Endometrial microvascular endothelial cells (primary cell): ENCODE data around the gene TRIM6. TPM values are rescaled to one million over a fixed set of nuclear protein-coding genes. Genes with fewer than 3 reads are reported as not detected.
"Not testable (repeated sequence)": the region's sequence is repeated elsewhere in the genome, so short reads cannot be mapped to it uniquely, and the experiment has no call there.

Experiments used
- in situ Hi-C: cut with HindIII; loops from 2 replicates; pipeline ENCODE4 v1.10.0; 2017; ENCODE audit warnings: low sequenced_read_pairs, low pct_unique_long_range_greater_than_20kb; ENCODE audit errors: inconsistent ontology term
- total RNA-seq: library from RNA; depleted of rRNA; stranded (reverse); fragments of >200 nt; gene quantifications from one replicate; pipeline ENCODE4 v1.2.3, GENCODE V29; 2015; ENCODE audit errors: inconsistent ontology term

The TRIM6 gene
- total RNA-seq, 1 donor from 2014 or later = 9.7 TPM

DNA sequence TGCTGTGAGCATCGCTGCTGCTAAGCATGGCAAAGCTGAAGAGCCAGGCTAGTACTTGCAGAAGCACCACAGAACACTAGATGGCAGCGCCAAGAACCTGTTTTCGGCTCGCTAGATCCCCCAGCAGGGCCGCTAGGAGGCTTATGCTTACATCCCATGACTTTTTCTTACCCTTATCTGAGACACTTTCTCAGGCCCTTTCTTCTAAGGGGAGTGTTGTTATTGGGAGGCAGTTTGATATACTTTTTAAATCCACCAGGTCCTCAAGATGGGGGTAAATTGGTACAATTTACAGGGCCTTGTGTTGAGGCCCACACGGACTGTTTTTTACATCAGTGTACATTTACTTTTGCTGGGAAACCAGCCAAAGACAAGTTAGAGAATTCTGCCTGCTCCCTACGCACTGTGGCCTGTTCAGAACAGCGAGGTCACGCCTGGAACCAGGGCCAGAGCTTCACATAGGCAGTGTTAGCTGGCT is 4.0 kb downstream of the TRIM6 start:
- in situ Hi-C loops = no loop called here

DNA sequence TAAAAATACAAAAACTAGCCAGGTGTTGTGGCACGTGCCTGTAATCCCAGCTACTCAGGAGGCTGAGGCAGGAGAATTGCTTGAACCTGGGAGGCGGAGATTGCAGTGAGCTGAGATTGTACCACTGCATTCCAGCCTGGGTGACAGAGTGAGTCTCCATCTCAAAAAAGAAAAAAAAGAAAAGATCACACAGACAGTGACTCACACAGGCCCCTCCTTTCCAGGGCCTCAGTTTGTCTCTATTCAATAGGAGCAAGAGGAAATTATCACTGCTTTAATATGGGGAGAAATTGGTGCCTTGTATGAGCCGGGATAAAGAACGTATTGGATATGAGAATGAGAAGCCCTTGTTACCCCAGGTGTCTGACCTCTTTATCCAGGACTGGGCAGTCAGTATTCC is 6.4 kb downstream of the TRIM6 start:
- in situ Hi-C loops = not testable (repeated sequence)

- in situ Hi-C loops = no loop called here
Observed at GRCh38 chr11:5603326-5603725, 6.9 kb downstream of the TRIM6 start.

- in situ Hi-C loops = no loop called here
Observed at GRCh38 chr11:5604896-5605295, 8.5 kb downstream of the TRIM6 start.

DNA sequence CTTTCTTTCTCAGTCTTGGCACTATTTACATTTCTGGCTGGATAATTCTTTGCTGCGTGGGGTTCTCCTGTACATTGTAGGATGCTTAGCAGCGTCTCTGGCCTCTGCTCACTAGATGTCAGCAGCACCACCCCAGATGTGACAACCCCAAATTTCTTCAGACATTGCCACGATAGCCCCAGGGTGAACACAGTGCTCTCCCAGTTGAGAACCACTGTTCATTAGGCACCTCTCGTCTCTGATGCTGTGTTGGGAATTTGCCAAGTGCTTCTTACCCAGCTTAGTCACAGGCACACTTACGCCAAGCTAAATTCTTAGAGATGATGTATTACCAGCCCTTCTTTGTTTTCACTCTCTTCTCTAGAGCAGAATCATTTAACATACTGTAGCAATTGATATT is 9.4 kb downstream of the TRIM6 start:
- in situ Hi-C loops = no loop called here

DNA sequence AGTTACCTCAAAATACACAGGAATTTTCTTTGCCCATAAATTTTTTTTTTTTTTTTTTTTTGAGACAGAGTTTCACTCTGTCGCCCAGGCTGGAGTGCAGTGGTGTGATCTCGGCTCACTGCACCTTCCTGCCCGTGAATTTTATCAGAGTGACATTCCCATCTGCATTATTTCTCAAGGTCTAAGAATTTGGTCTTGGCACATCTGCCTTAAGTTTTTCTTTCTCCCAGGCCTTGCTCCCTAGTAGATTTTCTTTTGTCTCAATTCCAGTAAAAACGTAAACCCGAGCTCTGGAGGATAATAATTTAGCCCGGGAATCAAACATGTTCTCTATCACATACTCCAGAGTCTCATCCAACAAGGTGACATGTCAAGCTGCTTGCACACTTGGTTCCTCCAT is 12.4 kb downstream of the TRIM6 start:
- in situ Hi-C loops = no loop called here

DNA sequence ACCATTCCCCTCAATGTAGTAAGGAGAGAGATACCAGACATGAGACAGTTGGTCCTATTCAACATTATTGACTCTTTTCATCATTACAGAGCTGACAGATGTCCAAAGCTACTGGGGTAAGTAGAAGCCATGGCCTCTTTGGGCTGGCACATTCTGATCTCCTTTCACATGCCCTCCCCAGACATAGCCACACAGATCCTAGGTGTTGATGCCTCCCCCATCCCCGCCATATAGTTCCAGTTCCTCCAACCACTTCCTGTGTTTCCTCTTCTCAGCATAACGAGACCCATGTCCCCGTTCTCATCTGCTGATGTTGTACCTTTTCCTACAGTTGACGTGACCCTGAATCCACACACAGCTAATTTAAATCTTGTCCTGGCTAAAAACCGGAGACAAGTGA is 14.0 kb downstream of the TRIM6 start:
- in situ Hi-C loops = no loop called here

- in situ Hi-C loops = no loop called here
Observed at GRCh38 chr11:5611627-5612026, 15.2 kb downstream of the TRIM6 start.

DNA sequence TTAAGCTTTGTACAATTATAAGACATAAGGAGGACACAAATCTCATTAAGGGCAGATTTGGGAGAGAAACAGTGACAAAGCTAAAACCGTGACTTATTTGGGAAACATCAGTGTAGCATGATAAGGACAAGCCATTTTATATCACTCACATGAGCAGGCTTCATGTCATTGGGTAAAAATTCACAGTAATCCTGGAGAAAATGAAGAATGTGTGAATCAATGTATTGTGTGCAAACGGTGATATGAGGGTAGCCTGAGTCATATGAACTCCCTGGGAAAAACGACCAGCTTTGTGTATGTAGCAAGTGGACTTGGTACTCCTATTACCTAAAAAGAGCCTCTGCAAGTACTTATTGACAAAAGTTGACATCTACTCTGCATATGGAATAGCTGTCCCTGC is 22.4 kb downstream of the TRIM6 start:
- in situ Hi-C loops = no loop called here

GRCh38 chr11:5620651-5621521 is 24.4 kb downstream of the TRIM6 start:
- in situ Hi-C loops = no loop called here

GRCh38 chr11:5621580-5621979 is 25.1 kb downstream of the TRIM6 start:
- in situ Hi-C loops = no loop called here

GRCh38 chr11:5622802-5623201 is 26.4 kb downstream of the TRIM6 start:
- in situ Hi-C loops = no loop called here

DNA sequence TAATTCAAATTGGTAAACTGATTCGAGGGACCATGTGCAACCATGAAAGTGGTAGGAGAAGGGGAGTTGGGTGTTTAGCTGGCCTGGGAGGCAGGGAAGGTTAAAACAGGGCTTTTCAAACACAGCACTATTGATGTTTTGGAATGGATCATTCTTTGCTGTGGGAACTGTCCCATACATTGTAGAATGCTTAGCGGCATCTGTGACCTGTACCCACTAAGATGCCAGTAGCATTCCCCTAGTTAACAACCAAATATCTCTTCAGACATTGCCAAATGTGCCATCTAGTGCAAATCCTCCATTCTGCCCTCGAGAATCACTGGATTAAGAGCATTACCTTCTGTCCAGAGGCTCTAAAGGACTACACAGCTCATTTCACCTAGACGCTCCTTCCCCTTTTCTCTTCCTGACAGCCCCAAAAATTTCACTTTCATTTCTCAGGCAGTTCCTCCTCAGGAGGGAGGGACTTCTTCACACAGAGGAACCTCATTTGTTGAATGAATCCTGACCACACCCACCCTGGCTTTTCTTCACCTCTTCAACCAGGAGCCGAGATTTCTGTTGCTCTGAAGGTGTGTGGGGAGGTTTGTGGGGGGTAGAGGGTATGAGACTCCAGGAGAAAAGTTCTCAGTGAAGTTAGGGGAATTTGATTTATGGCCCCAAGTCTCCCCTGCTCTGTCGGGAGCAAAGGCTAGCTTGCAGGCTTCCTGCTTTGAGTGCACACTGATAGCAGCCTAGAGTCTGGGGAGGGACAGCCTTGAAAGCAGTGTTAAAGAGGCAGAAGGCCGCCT is 28.2 kb downstream of the TRIM6 start, which contains the start of gene TRIM34:
TRIM34 (plus strand) TSS at position 513 of the 791 bp plus-strand sequence. CDS start 7,331 bp downstream, outside the sequence.
- in situ Hi-C loops = no loop called here

GRCh38 chr11:5625281-5625680 is 28.8 kb downstream of the TRIM6 start:
- in situ Hi-C loops = no loop called here

- in situ Hi-C loops = no loop called here
Observed at GRCh38 chr11:5626196-5626595, 29.8 kb downstream of the TRIM6 start.

DNA sequence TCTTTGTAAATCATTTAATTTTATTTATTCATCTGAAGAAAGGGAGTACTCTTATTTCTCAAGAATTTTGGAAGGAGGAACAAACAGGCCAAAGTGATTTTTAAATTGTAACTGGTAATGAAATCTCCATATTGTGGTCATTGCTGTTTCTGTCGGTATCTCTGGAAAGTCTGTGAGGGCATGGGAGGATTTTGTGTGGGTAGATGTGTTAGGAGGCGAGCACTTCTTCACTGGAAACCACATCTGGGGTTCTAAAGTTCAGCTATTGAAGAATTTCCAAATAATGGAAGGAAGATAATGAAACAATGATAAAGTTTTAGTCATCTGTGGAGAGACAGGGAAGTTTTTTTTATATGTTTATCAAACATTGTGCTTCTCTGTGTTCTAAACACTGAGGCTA is 35.0 kb downstream of the TRIM6 start:
- in situ Hi-C loops = no loop called here

DNA sequence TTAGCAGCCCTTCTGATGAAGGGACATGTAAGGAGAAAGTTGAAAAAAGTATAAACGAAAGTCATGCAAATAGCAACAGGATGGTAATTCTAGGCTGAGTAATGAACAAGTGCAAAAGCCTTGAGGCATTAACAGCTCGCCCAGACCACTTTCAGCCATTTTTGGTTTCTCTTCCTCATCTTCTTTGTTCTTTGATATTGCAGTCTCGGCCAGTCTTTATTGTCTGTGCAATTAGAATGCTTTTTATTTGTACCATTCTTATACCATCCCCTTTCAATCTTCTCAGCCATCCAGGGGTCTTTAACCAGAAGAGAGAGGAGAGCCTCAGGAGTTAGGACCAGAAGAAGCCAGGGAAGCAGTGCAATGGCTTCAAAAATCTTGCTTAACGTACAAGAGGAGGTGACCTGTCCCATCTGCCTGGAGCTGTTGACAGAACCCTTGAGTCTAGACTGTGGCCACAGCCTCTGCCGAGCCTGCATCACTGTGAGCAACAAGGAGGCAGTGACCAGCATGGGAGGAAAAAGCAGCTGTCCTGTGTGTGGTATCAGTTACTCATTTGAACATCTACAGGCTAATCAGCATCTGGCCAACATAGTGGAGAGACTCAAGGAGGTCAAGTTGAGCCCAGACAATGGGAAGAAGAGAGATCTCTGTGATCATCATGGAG is 35.7 kb downstream of the TRIM6 start:
- in situ Hi-C loops = no loop called here

- in situ Hi-C loops = no loop called here
Observed at GRCh38 chr11:5639953-5640352, 43.5 kb downstream of the TRIM6 start.

DNA sequence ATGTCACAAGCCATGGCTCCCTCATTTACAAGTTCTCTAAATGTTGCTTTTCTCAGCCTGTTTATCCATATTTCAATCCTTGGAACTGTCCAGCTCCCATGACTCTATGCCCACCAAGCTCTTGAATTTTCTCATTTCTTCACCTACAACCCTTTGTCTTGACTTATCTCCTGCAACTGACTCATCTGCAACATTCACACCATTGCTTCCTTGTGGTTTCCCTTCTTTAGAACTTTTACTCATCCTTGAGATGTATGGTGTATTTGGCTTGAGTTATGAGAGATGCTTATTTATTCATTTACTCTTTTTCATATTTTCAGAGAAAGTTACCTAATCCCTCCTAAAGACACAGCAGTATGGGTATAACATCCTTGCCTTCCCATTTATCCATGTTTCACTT is 47.1 kb downstream of the TRIM6 start:
- in situ Hi-C loops = no loop called here
